ENCODE measurements around the gene PLK3.

- TF ChIP-seq POLR2A (IDR thresholded peaks at IDR 0.05): no peak
- TF ChIP-seq CTCF (IDR thresholded peaks at IDR 0.05): no peak
Observed at GRCh38 chr1:44785501-44786137, 14.6 kb upstream of the PLK3 start.

All from right lobe of liver (tissue), 4 donors.